Measurements from ENCODE around the gene MTMR4.
"Not testable (repeated sequence)": the region's sequence is repeated elsewhere in the genome, so short reads cannot be mapped to it uniquely, and the experiment has no call there.

MTMR4 gene

GRCh38 chr17:58521680-58522079 lies 7.2 kb upstream of the MTMR4 start:
- no peak for DNase-seq

DNA sequence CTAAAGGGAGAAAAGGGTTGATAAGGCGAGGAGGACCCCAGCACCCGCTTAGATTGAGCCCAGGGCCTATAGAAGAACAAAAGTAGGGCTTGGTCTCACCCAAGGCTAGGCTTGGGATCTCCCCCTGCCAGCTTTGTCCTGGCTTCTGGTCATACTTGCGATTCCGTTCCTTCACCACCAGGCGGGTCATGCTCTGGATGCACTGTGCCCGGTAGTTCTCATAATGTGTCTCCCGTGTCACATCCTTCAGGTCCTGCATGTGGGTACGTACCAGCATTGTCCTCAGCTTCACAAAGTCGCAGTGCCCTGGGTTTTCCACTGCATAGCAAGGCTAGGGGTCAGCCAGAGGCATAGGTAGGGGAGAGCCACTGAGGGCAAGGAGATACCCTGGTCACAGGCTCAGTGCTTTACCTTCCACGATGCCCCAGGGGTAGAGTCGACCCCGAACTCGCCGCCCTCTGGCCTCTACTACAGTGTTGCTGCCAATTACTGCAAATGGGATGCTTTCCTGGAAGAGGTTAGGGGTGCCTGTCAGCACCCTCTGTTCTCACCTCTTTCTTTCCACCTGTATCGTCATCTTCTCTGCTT lies 6.5 kb upstream of the MTMR4 start:
- DNase-seq, result no peak

DNA sequence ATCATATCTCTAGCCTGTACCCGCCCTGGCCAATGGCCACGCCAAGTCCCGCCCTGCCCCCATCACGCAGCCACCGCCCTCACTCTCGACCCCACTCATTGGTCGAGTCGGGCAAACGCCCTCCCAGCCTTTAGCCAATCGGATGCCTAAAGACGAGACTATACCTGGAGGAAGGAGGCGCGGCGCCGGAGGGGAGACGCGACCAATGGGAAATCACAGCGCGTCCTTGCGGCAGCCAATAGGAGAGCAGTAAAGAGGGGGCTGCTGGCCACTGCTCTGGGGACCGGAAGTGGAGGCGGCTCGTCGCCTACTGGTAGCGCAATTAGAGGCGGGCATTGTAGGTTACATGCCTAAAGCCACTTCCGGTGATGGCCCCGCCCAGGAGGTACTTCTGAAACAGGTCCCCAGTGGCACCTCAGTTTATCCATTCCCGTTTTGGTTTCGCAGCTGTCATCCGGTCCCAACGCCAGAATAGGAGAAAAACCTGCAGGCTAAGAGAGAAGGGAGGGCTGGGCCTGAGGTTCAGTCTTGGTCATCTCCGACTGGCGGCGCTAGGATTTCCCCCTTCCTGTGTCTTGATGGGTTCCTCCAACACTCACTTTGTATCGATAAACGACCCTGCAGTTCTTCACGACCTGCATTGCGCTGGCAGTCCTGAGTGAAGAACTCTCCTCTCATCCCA lies 3.6 kb upstream of the MTMR4 start:
- DNase-seq, result peak; percentile 97 to 99

GRCh38 chr17:58517378-58517927 lies 3.0 kb upstream of the MTMR4 start:
- no peak for DNase-seq

GRCh38 chr17:58516644-58517377 lies 2.4 kb upstream of the MTMR4 start:
- no peak for DNase-seq

DNA sequence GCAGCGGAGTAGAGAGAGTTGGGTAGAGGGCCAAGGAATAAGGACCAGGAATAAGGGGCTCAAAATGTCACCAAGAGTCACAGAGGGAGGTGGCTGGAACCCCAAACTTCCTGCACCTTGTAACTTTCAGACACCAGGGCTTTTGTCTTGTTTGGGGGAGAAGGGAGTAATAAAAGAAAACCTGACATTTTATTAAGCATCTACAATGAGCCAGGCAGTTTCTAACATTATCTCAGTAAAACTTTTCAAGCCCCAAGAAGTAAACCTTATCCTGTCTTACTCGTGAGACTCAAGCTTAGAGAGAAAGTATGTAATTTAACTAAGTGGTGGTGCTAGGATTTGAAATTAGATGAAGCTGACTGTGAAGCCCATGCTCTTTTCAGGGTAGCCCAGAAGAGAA lies 848 bp upstream of the MTMR4 start:
- no peak for DNase-seq

DNA sequence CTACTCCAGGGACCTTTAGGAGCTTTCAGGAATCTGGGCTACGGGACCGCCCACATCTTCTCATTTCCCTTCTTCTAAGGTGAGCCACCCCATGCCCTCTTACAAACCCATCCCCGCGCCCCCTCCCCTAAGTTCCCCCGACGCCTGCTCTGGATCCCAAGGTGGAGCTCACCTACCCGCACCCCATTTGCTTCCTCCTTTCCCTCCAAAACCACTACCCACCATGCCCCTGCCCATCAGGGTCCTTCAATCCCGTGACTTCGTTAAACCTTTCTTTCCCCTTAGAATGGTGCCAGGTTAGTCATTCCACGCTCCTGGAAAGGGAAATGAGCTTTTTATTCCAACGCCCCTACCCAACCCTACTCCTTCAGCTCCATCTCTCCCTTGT lies 326 bp upstream of the MTMR4 start:
- no peak for DNase-seq

- peak; percentile 24 to 37 for DNase-seq
Observed at GRCh38 chr17:58513267-58513964, 1.0 kb downstream of the MTMR4 start.

DNA sequence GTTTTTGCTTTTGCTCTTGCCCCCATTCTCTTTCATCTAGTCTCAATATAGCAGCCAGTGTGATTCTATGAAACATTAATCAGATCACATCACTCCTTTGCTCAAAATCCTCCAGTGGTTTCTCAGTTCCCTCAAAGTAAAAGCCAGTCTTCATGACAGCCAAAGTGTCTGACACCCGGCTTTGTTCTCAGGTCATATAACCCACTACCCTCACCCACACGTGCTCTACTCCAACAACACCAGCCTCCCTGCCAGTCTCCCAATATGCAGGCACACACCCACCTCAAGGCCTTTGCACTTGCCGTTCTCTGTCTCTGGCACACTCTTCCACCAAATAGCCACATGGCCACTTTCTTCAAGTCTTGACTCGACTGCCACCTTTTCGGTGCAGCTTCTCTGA lies 4.4 kb downstream of the MTMR4 start:
- no peak for DNase-seq

- DNase-seq, result no peak
Observed at GRCh38 chr17:58508341-58509067, 5.9 kb downstream of the MTMR4 start.

- no peak for DNase-seq
Observed at GRCh38 chr17:58507123-58507634, 7.3 kb downstream of the MTMR4 start.

- no peak for DNase-seq
Observed at GRCh38 chr17:58506354-58507080, 7.9 kb downstream of the MTMR4 start.

GRCh38 chr17:58504826-58505351 lies 9.5 kb downstream of the MTMR4 start:
- no peak for DNase-seq

GRCh38 chr17:58503866-58504265 lies 10.6 kb downstream of the MTMR4 start:
- DNase-seq, result no peak

DNA sequence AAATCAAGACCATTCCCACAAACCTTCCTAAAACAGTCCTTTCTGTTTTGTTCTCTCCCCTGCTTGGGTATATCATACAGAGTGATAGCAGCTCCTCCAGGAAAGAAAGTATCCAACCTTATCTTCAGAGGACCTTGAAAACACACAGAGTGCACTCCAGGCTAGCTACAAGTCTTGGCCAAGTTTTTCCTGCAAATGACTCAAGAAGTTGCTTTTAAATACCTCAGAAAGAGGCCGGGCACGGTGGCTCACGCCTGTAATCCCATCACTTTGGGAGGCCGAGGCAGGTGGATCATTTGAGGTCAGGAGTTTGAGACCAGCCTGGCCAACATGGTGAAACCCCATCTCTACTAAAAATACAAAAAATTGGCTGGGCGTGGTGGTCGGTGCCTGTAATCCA lies 11.3 kb downstream of the MTMR4 start:
- not testable (repeated sequence) for DNase-seq

- DNase-seq, result no peak
Observed at GRCh38 chr17:58501451-58501850, 13.0 kb downstream of the MTMR4 start.

DNA sequence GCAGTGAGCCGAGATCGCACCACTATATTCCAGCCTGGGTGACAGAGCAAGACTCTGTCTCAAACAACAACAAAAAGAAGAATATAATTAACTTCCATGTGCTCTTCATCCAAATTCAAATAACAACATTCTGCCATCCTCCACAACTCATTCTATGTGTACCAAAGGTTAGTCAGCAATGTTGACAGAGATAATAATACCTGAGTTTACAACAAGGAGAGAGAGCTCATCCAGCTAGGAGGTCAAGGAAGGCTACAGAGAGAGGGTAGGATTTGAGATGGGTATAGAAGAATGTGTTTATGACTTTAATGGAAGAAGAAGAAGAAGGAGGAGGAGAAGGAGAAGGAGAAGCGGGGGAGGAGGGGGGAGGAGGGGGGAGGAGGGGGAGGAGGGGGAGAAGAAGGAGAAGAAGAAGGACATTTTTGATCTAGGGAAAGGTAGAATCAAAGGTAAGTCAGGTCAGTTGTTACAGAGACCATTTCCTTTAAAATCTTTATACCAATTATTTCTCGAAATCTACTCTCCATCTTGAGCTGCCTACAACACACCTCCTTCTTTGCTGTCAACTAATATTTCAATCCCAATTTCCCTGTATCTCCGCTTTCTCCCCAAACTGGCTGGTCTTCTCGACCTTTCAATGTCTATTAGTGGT lies 16.1 kb downstream of the MTMR4 start:
- no peak for DNase-seq

- DNase-seq, result no peak
Observed at GRCh38 chr17:58493506-58493905, 20.9 kb downstream of the MTMR4 start.

DNA sequence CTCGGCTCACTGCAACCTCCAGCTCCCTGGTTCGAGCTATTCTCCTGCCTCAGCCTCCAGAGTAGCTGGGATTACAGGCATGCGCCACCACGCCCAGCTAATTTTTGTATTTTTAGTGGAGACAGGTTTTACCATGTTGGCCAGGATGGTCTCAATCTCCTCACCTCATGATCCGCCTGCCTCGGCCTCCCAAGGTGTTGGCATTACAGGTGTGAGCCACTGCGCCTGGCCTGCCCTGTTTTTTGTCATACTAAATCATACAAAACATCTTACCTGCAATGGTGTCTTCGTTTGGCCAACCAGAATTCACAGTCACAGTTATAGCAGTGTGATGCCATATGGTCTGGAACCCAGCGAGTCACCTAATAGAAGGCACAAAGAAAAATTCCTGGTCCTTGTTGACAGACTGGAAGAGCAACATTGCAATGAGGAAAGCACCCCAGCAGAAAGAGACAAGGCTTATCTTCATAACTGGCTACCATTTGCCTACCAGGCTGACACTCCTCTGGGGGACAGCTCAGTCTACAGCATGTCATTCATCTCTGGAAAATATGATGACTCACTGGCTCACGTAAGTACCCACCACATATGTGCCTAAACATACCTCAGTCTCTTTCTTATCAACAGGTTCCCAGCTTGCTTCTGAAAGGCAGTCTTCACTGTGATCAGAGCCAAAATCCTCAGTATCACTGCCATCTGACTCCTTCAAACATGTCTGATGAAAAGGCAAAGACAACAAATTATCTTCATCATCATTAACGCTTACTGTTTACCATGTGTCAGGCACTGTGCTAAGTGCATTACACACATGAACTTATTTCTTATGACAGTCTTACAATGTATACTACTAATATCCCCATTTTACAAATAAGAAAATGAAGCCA lies 22.0 kb downstream of the MTMR4 start:
- DNase-seq, result no peak

GRCh38 chr17:58491510-58492045 lies 22.9 kb downstream of the MTMR4 start:
- DNase-seq, result no peak
